GM12801 (cell line): ENCODE results near the gene KLF2.

ENCODE experiments used
- TF ChIP-seq, protein P1 (sequence below): IDR thresholded peaks from one replicate; pipeline ENCODE4 v1.5.1; 2011; ENCODE audit warnings: control low read depth; ENCODE audit not compliant: insufficient read length; ENCODE audit errors: extremely low read depth

Gene KLF2

DNA sequence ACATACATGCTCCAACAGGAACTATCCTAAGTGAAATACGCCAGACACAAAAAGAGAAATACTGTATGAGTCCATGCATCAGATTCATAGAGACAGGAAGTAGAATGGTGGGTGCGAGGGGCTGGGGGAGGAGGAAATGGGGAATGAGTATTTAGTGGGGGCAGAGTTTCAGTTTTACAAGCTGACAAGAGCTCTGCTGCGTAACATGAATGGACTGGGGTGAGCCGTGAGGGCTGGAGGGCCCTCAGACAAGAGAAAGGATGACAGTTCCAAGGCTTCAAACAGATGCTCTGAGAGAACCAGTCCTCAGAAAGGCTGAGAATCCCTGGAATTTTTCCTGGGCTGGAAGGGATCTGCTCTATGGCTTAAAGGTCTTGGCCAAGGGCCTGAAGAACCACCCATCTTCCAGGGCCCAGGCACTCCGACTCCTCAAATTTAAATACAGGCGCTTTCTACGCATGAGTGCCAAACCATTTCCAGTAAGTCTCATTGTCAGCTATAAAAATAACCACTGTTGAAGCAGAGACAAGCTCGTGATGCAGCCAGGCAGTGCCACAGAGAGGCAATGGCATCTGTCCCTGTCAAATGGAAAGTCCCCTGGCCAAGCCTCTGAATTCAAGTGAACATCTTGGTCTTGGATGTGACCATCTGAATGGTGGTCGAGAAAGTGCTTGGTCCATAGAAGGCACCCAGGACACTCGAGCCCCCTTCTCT lies 17.5 kb downstream of the KLF2 start:
- TF ChIP-seq, protein P1, sequence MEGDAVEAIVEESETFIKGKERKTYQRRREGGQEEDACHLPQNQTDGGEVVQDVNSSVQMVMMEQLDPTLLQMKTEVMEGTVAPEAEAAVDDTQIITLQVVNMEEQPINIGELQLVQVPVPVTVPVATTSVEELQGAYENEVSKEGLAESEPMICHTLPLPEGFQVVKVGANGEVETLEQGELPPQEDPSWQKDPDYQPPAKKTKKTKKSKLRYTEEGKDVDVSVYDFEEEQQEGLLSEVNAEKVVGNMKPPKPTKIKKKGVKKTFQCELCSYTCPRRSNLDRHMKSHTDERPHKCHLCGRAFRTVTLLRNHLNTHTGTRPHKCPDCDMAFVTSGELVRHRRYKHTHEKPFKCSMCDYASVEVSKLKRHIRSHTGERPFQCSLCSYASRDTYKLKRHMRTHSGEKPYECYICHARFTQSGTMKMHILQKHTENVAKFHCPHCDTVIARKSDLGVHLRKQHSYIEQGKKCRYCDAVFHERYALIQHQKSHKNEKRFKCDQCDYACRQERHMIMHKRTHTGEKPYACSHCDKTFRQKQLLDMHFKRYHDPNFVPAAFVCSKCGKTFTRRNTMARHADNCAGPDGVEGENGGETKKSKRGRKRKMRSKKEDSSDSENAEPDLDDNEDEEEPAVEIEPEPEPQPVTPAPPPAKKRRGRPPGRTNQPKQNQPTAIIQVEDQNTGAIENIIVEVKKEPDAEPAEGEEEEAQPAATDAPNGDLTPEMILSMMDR: no peak

DNA sequence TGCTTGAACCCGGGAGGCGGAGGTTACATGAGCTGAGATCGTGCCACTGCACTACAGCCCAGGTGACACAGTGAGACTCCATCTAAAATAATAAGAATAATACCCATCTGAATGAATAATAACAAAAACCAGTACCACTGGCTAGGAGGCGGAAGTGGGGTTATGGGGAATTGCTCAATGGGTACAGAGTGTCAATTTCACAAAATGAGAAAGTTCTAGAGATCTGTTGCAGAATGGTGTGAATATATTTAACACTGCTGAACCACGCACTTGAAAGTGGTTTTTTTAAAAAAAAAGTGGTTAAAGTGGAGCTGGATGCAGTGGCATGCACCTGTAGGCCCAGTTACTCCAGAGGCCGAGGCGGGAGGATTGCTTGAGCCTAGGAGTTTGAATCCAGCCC lies 18.5 kb downstream of the KLF2 start:
- TF ChIP-seq, protein P1: no peak

- TF ChIP-seq, protein P1: no peak
Observed at GRCh38 chr19:16345457-16345856, 20.8 kb downstream of the KLF2 start.

- TF ChIP-seq, protein P1: no peak
Observed at GRCh38 chr19:16347706-16348105, 23.1 kb downstream of the KLF2 start.

DNA sequence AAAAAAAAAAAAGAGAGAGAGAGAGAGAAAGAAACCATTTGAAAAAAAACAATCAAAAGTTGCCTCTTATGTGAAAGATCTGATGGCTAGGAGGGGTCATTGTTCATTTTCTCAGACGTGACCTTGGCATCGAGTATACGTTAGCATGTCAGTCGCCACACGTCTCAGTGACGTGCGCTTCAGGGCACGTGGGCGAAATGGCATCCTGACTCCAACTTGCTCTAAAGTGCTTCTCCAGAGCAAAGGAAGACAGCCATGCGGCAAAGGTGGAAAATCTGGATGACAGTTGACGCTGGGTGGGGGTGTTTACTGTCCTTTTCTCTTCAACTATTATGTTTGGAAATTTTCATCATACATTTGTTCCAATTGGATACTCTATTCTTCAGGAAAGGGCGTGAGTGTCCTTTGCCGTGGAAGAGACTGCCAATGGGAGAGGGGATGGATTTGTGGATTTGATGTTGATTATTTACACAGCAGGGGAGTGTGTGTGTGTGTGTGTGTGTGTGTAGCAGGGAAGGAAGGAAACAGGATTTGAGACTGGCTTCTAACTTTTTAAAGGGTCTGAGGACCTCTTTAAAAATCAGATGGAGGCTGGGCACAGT lies 25.0 kb downstream of the KLF2 start:
- TF ChIP-seq, protein P1: no peak

DNA sequence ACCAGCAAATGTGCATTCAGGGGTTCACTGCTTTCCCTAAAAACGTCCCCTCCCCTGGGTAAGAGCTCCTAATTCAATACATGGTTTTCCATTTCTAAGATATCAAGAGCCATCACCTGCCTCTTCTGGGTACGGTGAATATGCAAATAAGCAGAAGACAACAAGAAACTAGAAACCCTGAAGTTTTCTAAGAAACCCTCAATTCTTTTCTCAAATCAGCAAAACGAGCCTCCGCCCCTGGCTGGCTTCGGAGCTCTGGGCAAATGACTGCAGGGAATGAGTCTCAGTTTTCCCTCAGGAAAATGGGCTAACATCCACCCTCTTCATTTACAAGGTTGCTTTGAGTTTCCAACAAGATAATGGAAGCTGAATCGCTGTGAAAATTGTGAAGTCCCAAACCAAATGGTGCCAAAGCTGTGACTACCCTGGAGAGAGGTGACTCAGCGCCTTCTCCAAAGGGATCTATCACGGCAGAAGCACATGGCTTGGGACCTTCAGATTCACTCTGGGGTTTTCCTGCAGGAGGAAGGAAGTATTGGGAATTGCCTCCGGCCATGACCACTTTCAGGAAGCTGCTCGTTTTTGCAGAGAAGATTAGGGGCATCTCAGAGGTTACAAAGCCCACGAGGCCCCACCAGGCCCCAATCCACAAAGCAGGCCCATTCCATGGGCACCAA lies 26.6 kb downstream of the KLF2 start:
- TF ChIP-seq, protein P1: no peak

- TF ChIP-seq, protein P1: no peak
Observed at GRCh38 chr19:16355293-16356043, 30.8 kb downstream of the KLF2 start.
